ENCODE measurements around the gene PHACTR4.
"Not testable (repeated sequence)": the region's sequence is repeated elsewhere in the genome, so short reads cannot be mapped to it uniquely, and the experiment has no call there.

Gene PHACTR4

DNA sequence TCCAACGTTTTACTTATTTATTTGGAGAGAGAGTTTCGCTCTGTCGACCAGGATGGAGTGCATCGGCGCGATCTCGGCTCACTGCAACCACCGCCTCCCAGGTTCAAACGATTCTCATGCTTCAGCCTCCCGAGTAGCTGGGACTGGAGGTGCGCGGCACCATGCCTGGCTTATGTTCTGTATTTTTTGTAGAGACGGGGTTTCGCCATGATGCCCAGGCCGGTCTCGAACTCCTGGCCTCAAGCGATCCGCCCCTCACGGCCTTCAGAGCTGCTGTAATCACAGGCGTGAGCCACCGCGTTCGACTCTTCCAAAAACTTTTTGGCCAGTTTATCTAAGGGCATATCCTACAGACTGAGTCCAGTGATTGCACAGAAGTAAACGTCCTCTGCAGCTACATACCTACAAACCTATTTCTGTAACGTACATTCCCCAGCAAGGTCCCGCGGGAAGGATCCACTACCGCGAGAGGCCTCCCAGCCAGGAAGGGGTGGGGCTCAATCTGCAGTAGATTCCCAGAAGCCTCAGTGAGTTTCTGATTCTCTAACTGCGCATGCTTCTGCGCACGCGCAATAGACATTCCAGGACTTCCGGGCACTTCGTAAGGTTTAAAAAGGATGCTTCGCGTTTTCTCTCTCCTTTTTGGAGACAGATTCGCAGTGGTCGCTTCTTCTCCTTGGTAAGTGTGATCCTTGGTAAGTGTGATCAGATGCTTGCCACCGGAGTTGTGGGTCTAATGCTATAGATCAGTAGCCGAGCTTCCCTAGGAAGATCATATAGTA, 136.1 kb downstream of the PHACTR4 start, which contains the start of gene RCC1:
RCC1 (plus strand) TSS at position 638 of the 782 bp plus-strand sequence. CDS start 23,824 bp downstream, outside the sequence.
- FAIRE-seq = peak; percentile 92

DNA sequence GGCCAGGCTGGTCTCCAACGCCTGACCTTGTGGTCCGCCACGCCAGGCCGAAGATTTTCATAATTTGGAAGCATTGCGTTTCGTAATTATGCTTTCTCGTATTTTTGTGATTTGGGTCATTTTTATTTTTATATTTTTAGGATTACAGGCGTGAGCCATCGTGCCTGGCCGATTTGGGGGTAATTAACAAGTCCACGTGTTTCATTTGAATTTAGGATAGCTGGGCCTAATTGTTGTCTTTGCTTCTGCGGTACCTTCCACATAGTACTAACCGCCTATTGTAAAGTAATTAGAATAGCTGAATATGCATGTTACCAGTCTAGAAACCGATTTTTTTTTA, 137.3 kb downstream of the PHACTR4 start:
- no peak for FAIRE-seq

DNA sequence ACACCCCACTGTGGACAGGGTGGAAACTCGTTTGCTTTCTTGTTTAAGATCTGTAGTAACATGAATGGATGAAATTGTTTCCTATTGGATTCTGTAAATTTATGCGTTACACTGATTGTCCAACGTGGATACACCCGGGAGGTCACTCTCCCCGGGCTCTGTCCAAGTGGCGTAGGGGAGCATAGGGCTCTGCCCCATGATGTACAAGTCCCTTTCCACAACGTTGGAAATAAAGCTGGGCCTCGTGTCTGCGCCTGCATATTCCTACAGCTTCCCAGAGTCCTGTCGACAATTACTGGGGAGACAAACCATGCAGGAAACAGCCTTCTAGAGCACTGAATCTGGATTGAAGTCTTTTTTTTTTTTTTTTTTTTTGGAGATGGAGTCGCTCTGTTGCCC, 137.7 kb downstream of the PHACTR4 start:
- no peak for FAIRE-seq

DNA sequence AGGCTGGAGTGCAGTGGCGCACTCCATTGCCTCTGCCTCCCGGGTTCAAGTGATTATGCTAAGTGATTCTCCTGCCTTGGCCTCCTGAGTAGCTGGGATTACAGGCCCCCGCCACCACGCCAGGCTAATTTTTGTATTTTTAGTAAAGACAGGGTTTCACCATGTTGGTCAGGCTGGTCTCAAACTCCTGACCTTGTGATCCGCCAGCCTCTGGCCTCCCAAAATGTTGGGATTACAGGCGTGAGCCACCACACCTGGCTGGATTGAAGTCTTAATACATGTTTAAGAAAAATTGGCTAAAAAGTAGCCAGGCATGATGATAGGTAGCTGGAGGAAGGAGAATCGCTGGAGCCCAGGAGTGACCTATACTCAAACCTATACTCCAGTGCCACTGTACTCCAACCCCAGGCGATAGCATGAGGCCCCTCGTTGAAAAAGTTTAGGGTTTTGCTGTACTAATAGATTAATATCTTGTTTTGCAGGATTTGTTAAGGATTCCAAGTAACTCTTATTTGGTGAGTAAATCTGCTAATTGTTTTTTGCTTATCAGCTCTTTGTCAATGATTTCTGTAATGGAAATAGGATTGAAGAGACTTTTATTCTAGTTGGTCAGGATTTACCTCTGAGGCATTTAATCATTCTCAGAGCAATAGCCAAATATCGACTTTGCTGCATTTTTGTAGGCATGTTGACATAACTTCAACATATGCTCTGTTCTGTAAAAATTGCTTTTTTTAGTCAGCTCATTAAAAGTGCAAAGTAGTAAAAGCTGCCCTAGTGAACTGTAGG, 138.3 kb downstream of the PHACTR4 start:
- no peak for FAIRE-seq

DNA sequence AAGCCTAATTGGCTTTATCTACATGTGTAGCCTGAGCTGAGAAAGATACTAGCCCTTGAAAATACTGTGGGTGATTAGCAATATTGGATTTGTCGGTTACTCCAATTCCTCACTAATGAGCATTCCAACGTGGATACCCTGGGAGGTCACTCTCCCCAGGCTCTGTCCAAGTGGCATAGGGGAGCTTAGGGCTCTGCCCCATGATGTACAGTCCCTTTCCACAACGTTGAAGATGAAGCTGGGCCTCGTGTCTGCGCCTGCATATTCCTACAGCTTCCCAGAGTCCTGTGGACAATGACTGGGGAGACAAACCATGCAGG, 138.9 kb downstream of the PHACTR4 start:
- FAIRE-seq = no peak

DNA sequence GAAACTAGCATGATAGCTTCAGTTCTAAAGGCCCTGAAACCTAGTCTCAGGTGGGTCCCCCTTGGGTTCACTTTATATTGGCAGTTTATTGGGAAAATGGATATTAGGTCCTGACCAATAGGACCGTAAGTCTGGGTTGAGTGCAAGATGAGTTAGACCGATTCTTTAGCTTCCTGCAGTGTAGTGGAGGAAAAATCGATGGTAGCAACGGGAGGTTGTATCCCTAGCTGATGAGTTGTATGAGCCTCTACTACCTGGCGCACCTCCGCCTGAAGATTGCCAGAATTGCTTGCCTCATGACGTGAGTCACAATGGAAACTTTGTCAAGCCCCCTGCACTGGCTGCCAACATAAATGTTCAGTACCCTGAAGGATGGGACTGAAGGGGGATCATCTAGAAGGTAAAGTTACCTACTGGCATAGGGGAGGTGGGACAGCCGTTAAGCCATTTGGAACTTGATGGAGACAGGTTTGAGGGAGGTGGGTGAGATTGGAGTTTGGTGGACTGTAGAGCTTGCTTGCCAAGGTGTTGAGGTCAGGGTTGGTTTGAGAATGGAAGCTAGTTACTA, 140.2 kb downstream of the PHACTR4 start:
- no peak for FAIRE-seq

DNA sequence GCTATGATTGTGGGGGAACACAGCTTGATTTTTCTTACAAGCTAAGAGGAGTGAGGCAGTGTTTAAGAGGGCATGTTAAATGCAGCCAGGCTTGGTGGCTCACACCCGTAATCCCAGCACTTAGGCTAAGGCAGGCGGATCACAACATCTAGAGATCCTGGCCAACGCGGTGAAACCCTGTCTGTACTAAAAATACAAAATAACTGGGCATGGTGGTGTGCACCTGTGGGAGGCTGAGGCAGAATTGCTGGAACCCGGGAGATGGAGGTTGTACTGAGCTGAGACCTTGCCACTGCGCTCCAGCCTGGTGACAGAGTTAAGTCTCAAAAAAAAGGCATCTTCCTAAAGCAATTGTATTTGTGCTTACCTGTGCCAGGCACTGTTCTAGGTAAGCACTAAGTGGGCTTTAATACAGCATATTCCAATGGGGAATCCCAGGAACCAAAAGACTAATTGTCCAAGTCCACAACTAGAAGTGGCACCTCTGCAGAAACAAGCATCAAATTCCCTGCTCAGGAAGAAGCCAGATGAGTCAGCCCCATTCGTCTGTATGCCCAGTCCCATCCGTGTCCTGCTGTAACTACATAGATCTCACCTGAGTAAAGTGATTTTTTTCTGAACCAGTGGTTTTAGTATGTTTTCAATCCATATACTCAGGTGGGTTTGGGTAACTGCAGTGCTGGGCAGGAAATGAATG, 140.9 kb downstream of the PHACTR4 start:
- FAIRE-seq = no peak

DNA sequence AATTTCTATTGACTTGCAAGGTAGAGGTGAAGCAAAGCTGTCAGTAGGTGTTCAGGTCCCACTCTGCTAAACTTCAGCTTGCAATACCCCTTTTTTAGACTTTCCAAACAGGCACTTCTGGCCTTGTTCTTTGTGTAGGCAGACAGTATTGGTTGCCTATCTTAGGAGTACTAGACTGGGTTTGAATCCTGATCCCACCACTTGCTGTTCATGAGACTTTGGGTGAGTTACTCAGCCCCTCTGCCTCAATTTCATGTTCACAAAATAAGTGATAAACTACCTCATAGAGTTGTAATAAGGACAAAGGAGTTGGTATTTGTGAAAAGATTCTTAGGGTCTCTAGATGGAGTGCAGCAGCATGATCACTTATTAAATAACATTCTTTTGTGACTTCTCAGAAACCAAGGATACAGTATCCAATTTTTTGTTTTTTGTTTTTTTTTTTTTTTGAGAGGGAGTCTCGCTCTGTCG, 141.5 kb downstream of the PHACTR4 start:
- no peak for FAIRE-seq

DNA sequence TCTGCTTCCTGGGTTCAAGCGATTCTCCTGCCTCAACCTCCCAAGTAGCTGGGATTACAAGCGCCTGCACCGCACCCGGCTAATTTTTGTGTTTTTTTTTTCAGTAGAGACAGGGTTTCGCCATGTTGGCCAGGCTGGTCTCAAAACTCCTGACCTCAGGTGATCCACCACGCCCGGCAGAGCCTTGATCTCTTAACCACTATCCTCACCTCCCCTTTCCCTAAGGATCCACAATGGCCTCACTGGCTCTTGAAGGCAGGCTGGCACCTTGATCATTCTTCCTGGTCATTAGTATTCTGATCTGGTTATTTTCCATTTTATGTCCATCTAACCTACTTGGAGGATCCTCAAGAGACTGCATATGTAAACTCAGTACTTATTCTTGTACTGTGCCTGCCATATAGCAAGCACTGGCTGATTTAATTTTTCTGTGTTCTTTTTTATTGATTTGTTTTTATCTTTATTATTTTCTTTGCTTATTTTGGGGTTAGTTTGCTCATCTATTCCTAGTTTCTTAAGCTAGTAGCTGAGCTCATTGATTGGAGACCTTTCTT, 142.6 kb downstream of the PHACTR4 start:
- no peak for FAIRE-seq

DNA sequence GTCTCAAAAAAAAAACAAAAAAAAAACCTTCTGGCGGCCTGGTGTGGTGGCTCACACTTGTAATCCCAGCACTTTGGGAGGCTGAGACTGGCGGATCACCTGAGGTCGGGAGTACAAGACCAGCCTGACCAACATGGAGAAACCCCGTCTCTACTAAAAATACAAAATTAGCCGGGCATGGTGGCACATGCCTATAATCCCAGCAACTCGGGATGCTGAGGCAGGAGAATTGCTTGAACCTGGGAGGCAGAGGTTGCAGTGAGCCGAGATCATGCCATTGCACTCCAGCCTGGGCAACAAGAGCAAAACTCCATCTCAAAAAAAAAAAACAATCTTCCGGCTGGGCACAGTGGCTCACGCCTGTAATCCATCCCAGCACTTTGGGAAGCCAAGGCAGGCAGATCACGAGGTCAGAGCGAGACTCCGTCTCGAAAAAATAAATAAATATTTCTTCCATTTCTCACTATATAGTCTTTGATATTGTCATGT, 144.9 kb downstream of the PHACTR4 start:
- not testable (repeated sequence) for FAIRE-seq

DNA sequence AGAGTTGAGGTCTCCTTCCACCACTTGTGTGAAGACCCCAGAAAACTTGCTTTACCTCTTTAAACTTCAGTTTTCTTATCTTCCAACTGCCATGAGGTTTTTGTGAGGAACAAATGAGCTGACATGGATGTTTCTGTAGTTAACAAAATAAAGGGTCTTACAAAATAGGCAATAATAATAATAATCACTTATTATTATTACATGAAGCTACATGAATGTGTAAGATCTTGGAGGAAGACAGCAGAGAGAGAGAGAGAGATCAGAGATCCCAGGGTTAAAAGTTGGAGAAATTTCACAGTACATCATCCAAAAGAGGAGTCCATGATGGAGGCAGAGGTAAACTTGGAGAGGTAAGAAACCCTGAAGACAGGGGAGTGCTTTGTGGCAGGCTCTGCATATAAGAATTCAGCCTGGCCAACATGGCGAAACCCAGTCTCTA, 147.0 kb downstream of the PHACTR4 start:
- FAIRE-seq = no peak

DNA sequence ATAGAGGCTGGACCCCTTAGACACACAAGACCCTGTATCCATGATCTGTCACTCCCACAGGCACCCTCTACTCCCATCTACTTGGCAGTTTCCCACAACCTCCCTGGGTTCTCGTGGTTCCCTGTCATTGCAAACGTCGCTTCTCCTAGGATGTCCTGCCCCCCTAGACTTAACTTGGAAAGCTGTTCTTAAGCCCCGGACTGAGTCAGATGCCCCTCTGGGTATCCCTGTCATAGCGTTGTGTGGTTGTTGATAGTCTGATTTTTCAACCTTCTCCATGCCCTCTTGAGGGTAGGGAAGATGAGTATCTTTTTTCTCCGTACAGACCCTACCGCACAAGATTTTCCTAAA, 148.1 kb downstream of the PHACTR4 start:
- FAIRE-seq = no peak

DNA sequence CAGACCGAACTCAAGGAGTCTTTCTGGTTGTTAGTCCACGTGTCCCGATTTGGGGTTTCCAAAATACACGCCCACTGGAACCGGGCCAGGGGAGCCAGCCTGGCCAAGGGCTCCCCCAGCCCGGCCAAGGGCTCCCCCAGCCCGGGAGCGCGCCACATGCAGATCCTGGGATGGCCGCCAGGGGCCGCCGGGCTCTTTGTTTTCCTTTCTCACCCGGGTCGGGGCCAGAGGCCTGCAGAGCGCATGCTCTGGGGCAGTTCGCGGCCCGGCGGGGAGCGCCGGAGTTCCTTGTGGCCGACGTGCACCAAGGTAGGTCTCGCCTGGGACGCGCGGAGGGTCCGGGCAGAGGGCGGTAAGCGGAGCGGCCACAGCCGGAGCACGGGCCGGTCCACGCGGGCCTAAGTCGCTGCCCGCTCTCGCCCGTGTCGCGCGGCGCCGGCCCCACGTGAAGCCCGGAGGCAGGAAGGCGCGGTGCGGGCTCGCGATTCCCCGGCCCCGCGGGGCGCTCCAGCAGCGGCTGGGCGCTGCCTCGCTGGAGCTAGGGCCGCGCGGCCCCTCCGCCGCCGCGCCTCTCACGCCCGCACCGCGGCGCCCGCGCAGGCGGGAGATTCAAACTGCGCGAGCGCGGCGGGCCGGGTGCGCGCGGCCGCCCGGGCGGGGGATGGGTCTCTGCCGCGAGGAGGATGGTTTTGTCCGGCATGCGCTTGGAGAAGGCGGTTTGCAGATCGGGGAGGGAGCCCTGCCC, 148.6 kb downstream of the PHACTR4 start:
- no peak for FAIRE-seq

DNA sequence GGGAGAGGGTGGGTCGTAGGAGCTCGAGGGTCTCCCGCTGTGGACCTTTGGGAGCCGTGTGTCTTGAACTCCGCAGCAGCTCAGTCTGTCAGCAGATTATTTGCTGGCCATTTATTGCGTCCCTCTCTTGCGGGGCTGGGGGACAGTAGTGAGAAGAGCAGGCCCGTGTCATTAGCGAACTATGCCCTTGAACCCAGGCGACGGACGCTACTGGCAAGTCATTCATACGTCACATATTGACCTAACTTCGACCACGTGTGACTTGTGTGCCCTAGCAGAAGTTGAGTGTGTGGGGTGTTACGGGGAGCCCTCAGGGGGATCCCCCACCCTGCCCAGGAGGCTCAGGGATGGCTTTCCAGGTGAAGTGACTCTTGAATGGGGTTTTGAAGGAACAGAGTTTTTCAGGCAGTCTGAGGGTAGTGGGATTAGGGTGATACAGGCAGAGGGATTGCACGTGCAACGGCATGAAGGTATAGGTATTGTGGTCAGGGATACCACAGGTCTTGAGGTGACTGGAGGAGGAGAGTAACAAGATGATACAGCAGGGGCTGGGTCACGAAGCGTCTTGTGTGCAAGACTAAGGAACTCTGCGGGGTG, 149.3 kb downstream of the PHACTR4 start:
- FAIRE-seq = no peak

DNA sequence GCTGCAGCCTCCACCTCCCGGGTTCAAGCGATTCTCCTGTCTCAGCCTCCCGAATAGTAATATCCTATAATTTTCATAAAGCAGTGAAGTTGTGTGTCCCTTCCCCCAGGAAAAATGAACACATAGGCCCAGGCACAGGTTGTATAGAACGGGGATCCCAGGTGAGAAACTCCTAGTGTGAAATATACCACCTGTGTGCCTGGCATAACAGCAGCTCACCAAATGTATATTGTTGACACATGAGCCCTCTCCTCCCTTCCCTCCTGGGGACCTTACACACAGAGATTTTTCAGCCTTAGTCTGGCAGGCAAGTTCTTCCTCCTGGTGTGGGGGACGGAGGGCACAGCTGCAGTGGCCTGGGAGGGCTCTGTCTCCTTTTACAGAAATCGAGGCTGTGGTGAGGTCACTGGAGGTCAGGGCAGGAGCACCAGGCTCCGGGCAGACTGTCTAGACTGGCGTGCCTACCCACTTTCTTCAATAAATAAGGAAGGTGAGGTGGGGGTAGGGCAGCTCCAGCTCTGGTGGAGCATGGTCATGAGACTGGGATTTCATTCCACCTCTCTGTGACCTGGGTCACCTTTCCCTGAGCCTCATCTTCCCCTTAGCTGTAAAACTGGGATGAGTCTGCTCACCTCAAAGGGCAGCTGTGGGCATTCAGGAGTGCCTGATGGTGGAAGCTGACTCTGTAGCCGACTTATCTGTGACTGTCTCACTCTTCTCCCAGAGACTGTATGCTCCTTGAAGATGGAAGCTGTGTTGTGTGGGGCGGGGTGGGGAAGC, 150.6 kb downstream of the PHACTR4 start:
- no peak for FAIRE-seq

DNA sequence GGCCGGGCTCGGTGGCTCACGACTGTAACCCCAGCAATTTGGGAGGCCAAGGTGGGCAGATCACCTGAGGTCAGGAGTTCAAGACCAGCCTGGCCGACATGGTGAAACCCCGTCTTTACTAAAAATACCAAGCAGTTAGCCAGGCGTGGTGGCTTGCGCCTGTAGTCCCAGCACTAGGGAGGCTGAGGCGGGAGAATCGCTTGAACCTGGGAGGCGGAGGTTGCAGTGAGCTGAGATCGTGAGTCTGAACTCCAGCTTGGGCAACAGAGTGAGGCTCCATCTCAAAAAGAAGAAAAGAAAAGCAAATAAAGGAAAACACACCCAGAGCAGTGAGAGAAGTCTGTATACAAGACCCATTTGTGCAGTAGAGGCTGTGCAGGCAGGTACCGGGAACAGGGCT, 151.3 kb downstream of the PHACTR4 start:
- not testable (repeated sequence) for FAIRE-seq

DNA sequence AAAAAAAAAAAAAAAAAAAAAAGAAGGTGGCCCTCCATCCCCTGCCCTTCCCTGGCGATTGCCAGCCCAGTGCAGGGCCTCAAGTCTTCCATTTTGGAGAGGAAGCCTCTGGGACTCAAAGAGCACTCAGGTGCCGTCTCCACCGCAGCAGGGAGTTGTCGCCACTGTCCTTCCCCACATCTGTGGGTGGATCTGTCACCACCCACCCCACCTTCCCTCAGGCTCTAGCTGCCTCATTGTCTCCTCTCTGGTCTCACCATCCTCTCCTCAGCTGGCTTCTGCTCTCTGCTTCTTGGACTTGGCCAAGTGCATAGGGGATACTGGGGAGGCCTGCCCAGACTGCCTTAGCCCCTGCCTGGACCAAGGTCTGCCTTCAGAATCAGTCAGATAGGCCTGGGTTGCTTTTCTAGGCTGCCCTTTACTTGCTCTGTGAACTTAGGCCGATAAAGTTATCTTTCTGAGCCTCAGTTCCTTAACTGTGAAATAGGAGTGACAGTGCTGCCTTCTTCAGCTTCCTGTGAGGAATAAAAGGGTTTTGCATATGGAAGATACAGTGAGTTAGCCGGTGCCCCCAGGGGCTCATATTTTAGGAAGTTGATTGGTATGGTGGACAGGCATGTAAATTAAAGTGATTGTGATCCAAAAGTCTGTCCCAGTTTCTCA, 152.1 kb downstream of the PHACTR4 start:
- no peak for FAIRE-seq

DNA sequence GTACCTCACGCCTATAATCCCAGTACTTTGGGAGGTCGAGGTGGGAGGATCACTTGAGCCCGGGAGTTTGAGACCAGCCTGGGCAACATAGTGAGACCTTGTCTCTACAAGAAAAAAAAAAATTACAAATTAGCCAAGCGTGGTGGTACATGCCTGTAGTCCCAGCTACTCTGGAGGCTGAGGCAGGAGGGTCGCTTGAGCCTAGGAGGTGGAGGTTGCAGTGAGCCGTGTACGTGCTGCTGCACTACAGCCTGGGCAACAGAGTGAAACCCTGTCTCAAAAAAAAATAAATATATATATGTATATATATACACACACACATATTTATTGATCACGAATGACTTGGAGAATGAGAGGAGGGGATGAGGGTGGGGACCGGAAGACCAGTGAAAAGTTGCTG, 153.0 kb downstream of the PHACTR4 start:
- not testable (repeated sequence) for FAIRE-seq

DNA sequence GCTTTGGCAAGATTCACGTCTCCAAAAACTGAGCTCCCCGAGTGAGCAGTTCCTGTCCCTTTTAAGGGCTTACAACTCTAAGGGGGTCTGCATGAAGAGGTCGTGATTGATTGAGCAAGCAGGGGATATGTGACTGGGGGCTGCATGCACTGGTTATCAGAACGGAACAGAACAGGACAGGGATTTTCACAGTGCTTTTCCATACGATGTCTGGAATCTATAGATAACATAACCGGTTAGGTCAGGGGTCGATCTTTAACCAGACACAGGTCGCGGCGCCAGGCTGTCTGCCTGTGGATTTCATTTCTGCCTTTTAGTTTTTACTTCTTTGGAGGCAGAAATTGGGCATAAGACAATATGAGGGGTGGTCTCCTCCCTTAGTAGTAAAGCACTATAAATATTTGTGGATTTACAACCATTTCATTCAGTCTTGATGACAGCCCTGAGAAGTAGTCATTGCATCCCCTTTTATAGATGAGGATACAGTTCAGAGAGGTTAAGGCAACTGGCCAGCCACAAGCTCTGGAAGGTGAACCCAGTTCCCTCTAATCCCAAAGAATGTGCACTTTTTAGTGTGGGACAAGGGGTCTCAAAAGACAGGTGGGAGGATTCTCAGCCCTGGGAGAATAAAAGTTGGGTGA, 155.6 kb downstream of the PHACTR4 start:
- not testable (repeated sequence) for FAIRE-seq

DNA sequence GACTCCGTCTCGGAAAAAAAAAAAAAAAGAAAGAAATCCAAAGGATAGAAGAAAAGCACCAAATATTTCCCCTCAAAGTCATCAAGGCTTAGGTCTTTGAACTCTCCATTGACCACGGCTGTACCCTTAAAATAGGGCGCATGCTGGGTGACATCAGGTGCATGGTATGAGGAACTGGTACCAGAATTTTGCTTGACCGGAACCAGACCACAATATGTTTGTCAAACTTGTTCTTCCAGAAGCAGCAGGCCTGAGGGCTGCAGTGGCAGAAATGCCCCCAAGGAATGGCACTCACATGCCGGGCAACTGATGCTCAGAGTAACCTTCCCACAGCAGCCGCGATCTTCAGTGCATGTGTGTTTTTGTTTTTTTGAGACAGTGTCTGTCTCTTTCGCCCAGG, 157.3 kb downstream of the PHACTR4 start:
- no peak for FAIRE-seq
